HG02678 (cell line): ENCODE measurements around the gene TAS1R1.

Experiments
- ATAC-seq: cut with Tn5 transposase; IDR thresholded peaks from one replicate; pipeline ENCODE4 v1.9.1; 2021; ENCODE audit warnings: mild to moderate bottlenecking, moderate library complexity; ENCODE audit not compliant: unreplicated experiment

Gene TAS1R1

GRCh38 chr1:6627031-6627430 is 71.9 kb downstream of the TAS1R1 start:
- no peak for ATAC-seq

DNA sequence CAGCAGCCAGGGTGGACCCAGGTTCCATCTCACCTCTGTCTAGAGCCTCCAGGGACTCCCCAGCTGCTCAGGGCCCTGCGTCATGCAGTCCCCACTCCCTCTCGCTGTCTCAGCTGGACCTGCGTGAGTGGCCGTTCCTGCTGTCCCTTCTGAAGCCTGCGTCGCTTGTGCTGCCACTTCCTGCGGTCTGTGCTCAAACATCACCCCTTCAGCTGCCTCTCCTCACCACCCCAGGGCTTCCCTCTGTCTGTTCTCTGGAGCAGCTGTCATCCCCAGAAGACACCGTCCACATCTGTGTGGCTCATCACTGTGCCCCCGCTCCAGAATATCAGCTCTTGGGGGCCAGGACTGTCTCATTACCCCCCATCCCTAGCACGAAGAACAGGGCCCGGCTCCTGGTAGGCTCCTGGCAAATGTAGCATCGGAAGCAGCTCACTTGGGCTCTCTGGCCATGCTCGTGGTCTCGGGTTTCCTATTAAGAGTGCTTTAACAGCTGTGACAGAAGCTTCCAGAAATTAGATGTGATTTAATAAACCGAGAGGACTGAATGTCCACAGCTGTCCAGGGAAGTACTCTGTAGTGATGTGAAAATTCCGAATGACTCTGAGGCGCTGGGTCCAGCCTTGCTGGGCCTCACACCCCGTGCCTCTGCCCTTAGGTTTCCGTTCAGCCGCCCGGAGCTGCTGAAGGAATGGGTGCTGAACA is 72.9 kb downstream of the TAS1R1 start:
- no peak for ATAC-seq

- ATAC-seq: no peak
Measured at GRCh38 chr1:6628971-6629479, 73.9 kb downstream of the TAS1R1 start.
